ENCODE measurements around the gene ACTL7B.
"Not testable (repeated sequence)": the region's sequence is repeated elsewhere in the genome, so short reads cannot be mapped to it uniquely, and the experiment has no call there.

ACTL7B gene, protein sequence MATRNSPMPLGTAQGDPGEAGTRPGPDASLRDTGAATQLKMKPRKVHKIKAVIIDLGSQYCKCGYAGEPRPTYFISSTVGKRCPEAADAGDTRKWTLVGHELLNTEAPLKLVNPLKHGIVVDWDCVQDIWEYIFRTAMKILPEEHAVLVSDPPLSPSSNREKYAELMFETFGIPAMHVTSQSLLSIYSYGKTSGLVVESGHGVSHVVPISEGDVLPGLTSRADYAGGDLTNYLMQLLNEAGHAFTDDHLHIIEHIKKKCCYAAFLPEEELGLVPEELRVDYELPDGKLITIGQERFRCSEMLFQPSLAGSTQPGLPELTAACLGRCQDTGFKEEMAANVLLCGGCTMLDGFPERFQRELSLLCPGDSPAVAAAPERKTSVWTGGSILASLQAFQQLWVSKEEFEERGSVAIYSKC

DNA sequence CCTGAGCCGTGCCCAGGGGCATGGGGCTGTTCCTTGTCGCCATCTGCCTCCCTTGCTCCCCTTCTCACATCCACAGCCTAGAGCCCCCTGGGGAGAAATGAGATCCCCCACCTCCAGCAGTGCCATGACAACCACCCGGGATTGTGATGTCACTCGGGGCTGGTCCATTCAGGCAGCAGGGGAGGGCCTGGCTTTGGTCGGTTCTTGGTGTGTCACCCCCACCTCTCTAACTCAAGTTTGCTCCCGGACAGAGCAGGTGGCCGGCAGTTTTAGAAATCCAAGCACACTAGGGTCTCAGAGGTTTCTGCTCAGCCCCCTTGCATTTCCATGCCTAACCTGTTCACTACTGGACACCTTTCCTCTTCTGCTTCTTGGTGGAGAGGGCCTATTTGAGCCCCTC lies at the start of gene ACTL7B:
Gene ACTL7B (minus strand): TSS at position 99 of the 400 bp plus-strand sequence. CDS start 56 bp downstream, at position 43.
- no peak for DNase-seq (ENCODE audit: low spot score)

DNA sequence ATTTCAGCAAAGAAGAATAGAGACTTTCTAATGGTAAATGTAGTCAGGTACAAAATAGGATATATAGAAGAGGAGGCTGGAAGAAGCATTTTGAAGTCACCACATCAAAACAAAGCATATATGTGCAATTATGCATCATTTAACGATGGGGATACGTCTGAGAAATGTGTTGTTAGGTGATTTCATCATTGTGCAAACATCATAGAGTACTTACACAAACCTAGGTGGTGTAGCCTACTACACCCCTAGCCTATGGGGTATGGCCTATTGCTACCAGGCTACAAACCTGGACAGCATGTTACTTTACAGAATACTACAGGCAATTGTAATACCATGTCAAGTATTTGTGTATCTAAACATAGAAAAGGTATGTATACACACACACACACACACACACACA lies 49.7 kb upstream of the ACTL7B start:
- no peak for DNase-seq (ENCODE audit: low spot score)

DNA sequence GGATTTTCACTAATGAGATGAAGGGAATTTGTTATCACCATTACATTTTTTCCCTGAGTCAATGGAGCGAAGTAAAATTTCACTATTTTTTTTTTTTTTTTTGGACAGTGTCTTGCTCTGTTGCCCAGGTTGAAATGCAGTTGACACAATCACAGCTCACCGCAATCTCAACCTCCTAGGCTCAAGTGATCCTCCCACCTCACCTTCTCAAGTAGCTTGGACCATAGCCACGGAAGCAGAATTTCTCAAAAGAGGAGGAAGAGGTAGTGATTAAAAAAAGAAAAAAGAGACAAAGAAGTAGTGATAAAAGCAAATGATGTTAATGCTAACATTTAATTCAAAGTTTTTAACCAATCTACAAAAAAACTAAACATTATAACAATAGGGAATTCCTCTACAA lies 48.4 kb upstream of the ACTL7B start:
- no peak for DNase-seq (ENCODE audit: low spot score)

DNA sequence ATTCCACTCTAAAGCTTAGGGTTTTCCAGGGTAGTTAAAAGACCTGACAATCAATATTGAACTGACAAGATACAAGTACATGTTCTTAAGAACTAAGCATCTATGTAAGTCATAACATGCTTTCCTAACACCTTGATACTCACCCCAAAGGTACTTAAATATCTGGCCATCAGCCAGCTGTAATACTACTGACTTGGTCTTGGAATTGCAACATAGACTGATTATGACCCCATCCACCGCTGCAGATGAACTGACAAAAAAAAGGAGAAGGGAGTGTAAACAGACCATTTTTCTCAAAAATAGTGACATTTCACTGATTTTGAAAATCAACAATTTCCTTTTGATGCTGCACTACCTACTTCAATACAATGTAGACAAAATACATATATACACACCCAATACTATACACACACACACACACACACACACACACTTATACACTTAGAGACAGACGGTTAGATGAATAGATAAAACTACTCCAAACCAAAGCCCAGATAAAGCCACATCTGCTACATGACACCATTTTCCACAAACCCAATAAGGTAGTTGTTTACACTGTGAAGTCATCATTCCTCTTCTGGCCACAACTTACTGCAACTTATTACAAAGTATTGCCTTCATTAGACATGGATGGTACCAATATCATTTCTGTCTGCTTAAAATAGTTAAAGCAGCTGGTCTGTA lies 47.8 kb upstream of the ACTL7B start:
- no peak for DNase-seq (ENCODE audit: low spot score)

DNA sequence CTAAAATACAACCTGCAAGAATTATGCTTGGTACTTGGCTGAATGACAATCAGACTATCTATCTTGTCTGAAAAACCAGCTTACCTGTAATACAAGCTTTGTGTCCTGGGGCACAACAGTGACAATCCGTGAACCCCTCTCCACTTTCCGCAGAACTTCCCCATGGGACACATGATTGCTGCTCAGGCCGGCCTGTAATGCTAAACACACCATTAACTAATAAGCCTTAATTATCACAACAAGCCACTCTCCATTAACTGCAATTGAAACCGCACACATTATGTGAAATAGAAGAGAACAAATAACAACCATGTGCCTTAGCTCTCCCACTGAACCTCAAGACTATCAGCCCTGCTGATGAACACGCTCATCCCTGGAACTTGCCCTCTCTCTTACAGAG lies 44.4 kb upstream of the ACTL7B start:
- no peak for DNase-seq (ENCODE audit: low spot score)

DNA sequence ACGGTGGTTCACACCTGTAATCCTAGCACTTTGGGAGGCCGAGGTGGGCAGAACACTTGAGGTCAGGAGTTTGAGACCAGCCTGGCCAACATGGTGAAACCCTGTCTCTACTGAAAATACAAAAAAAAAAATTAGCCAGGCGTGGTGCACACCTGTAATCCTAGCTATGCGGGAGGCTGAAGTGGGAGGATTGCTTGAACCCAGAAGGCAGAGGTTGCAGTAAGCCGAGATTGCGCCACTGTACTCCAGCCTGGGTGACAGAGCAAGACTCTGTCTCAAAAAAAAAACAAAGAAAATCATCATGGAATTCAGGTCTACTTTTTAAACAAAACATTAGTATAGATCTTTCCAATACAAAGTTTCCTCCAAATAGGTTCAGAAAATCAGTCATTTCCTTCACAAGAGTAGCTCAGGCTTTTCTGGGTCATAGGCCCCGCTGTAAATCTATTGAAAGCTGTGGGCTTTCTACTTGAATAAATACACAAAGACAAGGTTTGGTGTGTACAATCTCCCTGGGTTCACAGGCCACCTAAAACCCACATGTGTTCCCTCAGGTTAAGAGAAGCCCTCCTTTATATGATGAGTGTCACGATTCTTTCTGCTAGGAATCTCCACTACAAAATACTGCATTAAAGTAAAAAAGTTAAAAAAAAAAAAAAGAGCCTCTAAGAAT lies 43.4 kb upstream of the ACTL7B start:
- not testable (repeated sequence) for DNase-seq (ENCODE audit: low spot score)

DNA sequence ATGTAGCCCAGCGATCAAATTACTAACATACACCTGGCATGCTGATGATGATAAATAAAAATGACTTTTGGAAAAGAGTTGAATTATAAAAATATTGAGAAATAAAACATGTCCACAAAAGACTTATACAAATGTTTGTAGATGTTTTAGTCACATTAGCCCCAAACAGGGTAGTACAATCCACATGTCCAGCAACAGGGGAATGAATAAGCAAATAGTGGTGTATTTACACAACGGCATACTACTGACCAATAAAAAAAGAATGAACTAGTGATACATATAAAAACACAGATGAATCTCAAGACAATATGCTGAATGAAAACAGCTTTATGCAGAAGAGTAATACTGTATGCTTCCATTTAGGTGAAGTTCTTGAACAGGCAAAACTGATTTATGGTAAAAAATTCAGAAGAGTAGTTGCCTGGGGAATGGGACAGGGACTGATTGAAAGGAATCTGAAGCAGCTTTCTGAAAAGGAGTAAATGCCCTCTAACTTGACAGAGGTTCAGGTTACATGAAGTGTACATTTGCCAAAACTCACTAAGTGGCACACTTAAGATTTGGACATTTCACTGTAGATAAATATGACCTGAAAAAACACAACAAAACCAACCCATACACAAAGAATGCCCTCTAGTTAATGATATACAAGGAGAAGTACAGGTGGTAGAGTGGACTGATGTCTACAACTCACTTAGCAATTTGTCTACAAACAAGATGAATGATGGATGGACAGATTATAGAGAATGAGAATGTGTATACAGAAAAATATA lies 41.7 kb upstream of the ACTL7B start:
- no peak for DNase-seq (ENCODE audit: low spot score)

DNA sequence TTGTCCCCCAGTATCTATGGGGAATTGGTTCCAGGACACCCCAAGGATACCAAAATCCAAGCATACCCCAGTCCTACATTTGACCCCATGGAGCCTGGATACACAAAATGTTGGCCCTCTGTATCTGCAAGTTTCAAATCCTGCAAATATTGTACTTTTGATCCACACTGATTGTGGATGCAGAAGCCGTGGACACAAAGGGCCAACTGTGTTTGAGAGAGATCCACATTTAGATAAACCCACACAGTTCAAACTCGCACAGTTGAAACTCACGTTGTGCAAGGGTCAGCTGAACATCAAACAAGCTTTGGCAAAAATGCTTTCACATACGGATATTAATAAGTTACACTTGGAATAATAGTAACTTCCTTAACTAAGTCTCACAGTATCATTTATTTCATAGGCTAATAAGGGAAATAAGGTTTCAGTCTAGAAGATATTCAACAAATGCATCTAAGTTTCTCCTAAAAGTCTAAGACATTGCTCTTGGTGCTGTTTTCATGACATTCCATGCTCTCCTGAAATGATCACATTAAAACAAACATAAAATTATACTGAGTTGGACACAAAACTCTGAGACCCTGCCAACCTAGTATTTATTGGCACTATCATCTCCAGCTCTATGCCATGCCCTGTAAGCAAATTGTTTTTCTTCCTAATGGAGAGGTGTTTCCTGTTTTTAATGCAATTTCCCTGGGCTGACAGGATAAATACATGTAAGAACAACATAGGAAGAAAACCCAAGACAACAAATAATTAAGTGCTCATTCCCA lies 38.6 kb upstream of the ACTL7B start:
- DNase-seq (ENCODE audit: low spot score), result no peak

DNA sequence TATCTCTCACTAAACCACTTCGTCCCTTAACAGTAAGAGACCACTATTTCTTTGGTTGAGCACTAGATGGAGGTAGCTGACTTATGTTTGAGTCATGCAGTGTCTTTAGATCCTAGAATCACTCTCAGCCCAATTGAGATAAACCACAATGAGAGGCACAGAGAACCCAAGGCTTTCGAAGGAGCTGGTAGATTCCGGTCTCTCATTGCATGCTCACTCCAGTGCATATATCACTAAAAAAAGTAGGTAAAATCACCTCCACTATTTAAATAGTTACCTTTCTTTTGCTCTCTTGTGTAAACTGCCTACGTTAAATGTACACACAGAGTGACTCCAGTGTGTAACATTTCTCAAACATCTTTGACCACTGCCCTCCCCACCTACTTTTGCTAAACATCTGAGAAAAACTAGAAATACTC lies 33.9 kb upstream of the ACTL7B start:
- peak; percentile 28 for DNase-seq (ENCODE audit: low spot score)

DNA sequence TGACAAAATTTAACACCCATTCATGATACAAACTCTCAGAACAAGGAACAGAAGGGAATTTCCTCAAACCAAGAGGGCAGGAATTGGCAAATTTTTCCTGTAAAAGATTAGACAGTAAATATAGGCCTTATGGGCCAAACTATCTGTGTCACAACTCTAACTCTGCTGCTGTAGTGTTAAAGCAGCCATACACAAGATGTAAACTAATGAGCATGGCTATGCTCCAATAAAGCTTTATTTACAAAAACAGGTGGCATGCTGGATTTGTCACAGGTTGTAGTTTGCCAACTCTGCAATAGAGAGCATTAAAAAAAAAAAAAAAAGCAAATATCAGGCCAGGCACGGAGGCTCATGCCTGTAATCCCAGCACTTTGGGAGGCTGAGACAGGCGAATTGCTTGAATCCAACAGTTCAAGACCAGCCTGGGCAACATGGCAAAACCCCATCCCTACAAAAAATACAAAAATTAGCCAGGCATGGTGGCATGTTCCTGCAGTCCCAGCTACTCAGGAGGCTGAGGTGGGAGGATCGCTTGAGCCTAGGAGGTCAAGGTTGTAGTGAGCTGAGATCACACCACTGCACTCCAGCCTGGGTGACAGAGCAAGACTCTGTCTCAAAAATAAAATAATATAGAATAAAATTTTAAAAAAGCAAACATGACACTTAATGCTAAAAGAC lies 30.9 kb upstream of the ACTL7B start:
- DNase-seq (ENCODE audit: low spot score), result not testable (repeated sequence)

DNA sequence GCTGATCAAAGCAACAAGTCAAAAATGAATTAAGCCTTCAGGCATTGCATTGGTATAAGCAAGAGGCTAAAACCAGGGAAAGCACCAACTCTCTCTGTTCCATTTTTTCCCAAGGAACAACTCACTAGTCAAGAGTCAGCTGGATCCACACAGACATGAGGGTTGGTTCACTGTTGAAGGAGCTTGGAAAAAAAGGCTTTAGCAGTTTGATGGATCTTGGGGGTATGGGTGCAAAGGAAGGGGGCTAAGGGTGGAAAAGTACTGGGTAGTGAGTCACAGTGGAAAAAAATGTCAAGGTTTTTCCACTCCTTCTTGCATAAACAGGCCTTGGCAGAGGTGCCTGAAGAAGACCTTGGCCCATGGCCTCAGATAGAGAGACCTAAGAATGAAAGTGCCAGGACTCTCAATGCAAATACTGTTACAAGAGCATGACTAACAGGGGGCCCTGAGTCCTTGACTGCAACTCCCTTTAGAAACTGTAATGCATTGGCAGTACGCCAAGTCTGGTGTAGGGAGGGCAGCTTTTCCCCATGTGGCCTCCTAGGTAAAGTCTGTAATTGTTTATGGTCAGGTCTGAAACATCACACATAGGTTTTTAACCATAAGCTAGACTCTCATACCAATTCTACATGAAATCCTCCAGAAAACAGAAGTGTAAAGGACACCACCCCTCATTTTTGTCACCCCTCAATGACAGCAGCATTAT lies 30.0 kb upstream of the ACTL7B start:
- DNase-seq (ENCODE audit: low spot score), result peak; percentile 86

DNA sequence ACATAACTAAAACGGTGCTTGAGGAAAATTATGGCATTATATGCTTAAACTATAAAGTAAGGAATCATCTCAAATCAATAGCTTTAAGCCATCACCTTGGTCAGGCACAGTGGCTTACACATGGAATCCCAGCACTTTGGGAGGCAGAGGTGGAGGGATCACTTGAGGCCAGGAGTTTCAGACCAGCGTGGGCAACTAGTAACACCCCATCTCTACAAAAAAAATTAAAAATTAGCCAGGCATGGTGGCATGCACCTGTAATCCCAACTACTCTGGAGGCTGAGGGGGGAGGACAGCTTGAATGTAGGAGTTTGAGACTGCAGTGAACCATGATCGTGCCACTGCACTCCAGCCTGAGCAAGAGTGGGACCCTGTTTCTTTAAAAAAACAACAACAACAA lies 28.9 kb upstream of the ACTL7B start:
- no peak for DNase-seq (ENCODE audit: low spot score)

DNA sequence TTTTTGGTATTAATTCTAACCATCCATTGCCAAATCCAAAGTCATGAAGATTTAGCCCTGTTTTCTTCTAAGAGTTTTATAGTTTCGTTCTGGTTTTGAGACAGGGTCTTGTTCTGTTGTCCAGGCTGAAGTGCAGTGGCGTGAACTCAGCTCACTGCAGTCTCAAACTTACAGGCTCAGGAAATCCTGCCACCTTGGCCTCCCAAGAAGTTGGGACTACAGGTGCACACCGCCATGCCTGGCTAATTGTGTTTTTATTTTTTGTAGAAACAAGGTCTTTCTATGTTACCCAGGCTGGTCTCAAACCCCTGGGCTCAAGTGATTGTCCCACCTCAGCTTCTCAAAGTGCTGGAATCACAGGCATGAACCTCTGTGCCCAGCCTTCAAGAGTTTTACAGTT lies 27.3 kb upstream of the ACTL7B start:
- no peak for DNase-seq (ENCODE audit: low spot score)

DNA sequence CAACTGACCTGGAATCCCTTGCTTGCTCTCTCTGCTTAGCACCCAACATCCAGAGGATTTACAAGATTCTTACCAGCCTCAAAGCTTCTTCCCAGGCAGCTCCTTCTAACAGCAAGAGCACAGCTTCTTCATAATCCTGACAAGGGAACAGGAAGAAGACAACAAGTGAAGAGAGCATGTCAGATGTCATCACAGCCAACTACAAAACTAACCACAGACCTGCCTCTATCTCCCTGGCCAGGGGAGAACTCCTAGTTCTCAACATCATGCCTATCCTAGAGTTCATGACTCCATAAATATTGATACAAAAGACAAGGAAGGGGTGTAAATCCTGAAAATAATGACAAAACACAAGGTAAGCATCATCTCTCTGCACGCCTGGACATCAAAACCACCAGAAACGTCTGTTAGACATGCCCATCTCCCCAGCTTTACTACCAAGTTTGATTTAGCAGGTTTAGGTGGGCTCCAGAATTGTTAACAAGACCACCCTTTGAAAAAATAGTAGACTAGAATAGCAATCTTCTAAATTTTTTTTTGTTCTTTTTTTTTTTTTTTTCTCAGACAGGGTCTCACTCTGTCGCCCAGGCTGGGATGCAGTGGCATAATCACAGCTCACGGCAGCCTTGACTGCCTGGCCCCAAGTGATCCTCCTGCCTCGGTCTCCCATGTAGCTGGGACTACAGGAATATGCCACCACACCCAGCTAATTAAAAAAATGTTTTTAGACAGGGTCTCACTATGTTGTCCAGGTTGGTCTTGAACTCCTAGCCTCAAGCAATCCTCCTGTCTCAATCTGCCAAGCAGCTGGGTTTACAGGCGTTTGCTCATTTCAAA lies 26.5 kb upstream of the ACTL7B start:
- no peak for DNase-seq (ENCODE audit: low spot score)

DNA sequence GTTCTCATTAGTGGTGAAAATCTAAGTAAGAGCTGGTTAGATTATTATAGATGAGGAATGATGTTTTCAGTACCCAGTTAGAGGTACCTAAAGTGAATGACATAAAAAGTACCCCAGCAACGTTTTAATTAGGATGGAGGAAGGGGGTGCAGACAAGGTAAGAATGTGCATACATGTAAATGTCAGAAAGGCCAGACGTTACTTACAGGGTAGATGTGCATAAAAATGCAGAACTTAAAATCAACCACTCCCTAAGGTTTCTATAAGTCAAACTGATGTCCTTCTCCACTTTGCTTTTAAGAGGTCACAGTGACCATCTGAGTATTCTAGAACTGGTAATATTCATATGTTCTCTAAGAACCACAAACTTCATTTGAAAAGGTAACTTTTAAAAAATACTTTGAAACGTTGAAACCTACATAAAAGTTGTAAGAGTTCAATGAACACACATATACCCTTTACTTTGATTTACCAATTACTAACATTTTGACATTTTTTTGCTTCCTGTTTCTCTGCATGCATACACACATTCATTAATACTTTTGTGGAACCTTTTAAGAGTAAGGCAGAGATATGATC lies 25.0 kb upstream of the ACTL7B start:
- DNase-seq (ENCODE audit: low spot score), result no peak

DNA sequence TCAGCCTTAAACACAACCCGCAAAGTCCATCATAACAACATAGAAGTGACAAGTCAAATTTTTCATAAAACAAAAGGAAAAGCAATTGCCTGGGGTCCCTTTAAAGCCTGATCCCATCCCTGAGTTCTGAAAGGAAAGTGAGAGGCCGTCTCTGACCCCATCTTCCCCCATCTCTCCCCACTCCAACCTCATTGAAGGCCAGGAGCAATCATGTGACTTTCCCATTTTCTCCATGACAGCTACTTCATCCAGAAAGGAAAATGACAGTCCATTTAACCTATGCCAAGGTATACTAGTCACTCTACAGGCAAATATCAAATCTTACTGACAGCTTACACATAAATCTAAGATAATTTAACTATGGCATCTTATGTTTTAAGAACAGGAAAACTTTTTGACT lies 21.7 kb upstream of the ACTL7B start:
- no peak for DNase-seq (ENCODE audit: low spot score)

DNA sequence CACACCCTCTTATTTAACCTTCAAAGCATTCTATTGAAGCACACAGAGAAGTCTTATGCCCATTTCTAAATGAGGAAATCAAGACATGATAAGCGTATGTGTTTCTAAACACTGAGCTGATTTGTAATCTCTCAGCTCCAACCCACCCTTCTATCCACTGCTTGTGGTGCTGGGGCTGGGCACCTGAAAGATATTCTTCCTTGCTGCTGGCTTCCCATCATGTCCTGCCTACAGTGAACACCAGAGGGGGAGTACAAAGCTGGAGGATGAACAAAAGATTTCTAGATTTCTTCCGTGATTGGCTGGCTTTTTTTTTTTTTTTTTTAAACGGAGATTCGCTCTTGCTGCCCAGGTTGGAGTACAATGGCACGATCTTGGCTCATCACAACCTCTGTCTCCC lies 20.6 kb upstream of the ACTL7B start:
- no peak for DNase-seq (ENCODE audit: low spot score)

DNA sequence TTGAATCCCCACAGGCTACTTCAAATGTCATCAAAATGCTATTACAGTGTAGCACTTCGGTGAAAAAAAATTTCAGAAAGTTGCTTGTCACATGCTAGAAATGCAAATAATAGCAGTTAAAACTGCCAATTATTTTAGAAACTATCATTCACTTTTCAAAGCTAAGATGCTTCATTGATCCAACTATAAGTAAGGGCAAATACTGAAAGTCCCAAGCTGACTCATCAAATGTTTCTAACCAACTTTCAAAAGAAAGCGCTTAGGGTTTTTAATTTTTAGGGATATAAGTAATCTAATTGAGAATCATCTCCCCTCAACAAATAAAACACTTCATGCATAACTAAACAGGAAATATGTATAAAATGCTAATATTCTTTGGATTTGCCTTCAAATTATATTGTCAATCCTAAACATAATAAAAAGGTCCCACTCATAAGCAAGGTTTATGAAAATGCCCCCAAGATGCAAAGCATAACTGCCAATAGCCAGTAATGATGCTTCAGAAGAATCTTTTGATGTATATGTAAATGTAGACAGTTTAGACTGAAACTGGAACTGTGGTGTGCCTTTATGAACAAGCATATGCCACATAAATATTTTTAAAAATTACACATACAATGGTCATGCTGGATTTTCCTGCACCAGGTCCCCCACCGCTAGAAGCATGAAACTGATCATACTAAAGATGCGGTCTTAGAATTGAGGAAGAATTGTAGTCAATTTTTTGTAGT lies 18.4 kb upstream of the ACTL7B start:
- DNase-seq (ENCODE audit: low spot score), result no peak
